ENCODE data around the gene RB1.

Gene RB1

GRCh38 chr13:48457578-48458242, 154.2 kb downstream of the RB1 start:
- no peak for DNase-seq

- DNase-seq = no peak
These were observed 171.7 kb downstream of the RB1 start for GRCh38 chr13:48475230-48475629.

GRCh38 chr13:48476215-48476614, 172.7 kb downstream of the RB1 start:
- no peak for DNase-seq

- no peak for DNase-seq
These were observed 173.1 kb downstream of the RB1 start for GRCh38 chr13:48476686-48477085.

GRCh38 chr13:48477191-48477855, 173.8 kb downstream of the RB1 start:
- no peak for DNase-seq

GRCh38 chr13:48478391-48478790, 174.8 kb downstream of the RB1 start:
- DNase-seq = peak; percentile 53

GRCh38 chr13:48483575-48483974, 180.0 kb downstream of the RB1 start:
- DNase-seq = no peak

- DNase-seq = no peak
These were observed 181.9 kb downstream of the RB1 start for GRCh38 chr13:48485432-48485831.

- DNase-seq = no peak
These were observed 182.8 kb downstream of the RB1 start for GRCh38 chr13:48486362-48486761.

- DNase-seq = no peak
These were observed 183.3 kb downstream of the RB1 start for GRCh38 chr13:48486836-48487235.

- no peak for DNase-seq
These were observed 184.4 kb downstream of the RB1 start for GRCh38 chr13:48487968-48488367.

GRCh38 chr13:48488995-48489394, 185.4 kb downstream of the RB1 start:
- DNase-seq = no peak

GRCh38 chr13:48489666-48490065, 186.1 kb downstream of the RB1 start:
- no peak for DNase-seq

GRCh38 chr13:48490241-48490640, 186.7 kb downstream of the RB1 start:
- DNase-seq = no peak

GRCh38 chr13:48491423-48492095, 188.0 kb downstream of the RB1 start:
- no peak for DNase-seq

GRCh38 chr13:48492096-48492440, 188.5 kb downstream of the RB1 start:
- DNase-seq = no peak

- DNase-seq = peak; percentile 27
These were observed 189.0 kb downstream of the RB1 start for GRCh38 chr13:48492470-48493065.

- DNase-seq = no peak
These were observed 189.7 kb downstream of the RB1 start for GRCh38 chr13:48493066-48493765.

- no peak for DNase-seq
These were observed 190.3 kb downstream of the RB1 start for GRCh38 chr13:48493851-48494250.

GRCh38 chr13:48494874-48495273, 191.3 kb downstream of the RB1 start:
- no peak for DNase-seq

- no peak for DNase-seq
These were observed 193.0 kb downstream of the RB1 start for GRCh38 chr13:48496271-48497161.

GRCh38 chr13:48497669-48498068, 194.1 kb downstream of the RB1 start:
- no peak for DNase-seq
